T-helper 1 cell treated with Interleukin-12 subunit alpha and Interleukin-12 subunit beta and Interleukin-4 antibody, amounts not matched to agents 30 μg/mL and 1 μg/mL, for 36 hours (primary cell): Measurements from ENCODE around the gene RHOBTB1.

Experiments
- H3K27ac Mint-ChIP-seq: one replicate; pipeline ENCODE4 v1.8.0; 2021; ENCODE audit warnings: mild to moderate bottlenecking, mixed read lengths
- H3K27me3 Mint-ChIP-seq: one replicate; pipeline ENCODE4 v1.8.0; 2021; ENCODE audit warnings: low read depth, mixed read lengths
- H3K36me3 Mint-ChIP-seq: one replicate; pipeline ENCODE4 v1.8.0; 2021; ENCODE audit warnings: low read depth, mixed read lengths
- H3K4me1 Mint-ChIP-seq: one replicate; pipeline ENCODE4 v1.8.0; 2021; ENCODE audit warnings: low read depth, mixed read lengths
- H3K4me3 Mint-ChIP-seq: one replicate; pipeline ENCODE4 v1.8.0; 2021; ENCODE audit warnings: mild to moderate bottlenecking, moderate library complexity, mixed read lengths
- H3K9me3 Mint-ChIP-seq: one replicate; pipeline ENCODE4 v1.8.0; 2021; ENCODE audit warnings: mixed read lengths

The RHOBTB1 gene

GRCh38 chr10:60828489-60828852 lies 115.5 kb downstream of the RHOBTB1 start:
- Mint-ChIP-seq H3K36me3 (no peaks in the 10 kb centered on the region), H3K9me3 (no peaks in the 10 kb centered on the region), H3K4me1 (peaks cover 5% of the 10 kb centered on the region), H3K27ac (no peak overlapping the region), H3K4me3 (no peak overlapping the region), H3K27me3 (peaks cover 22% of the 10 kb centered on the region)

- peaks cover 5% of the 10 kb centered on the region for H3K4me1 Mint-ChIP-seq
- no peaks in the 10 kb centered on the region for H3K36me3 Mint-ChIP-seq
These were observed 116.0 kb downstream of the RHOBTB1 start for GRCh38 chr10:60827791-60828488.

GRCh38 chr10:60825520-60825919 lies 118.5 kb downstream of the RHOBTB1 start:
- Mint-ChIP-seq H3K9me3 (no peaks in the 10 kb centered on the region), H3K4me3 (no peak overlapping the region), H3K4me1 (peaks cover 6% of the 10 kb centered on the region), H3K27ac (no peak overlapping the region), H3K36me3 (no peaks in the 10 kb centered on the region), H3K27me3 (peaks cover 8% of the 10 kb centered on the region)

More at GRCh38 chr10:60827791-60828488, 116.0 kb downstream of the RHOBTB1 start:
- Mint-ChIP-seq H3K27ac (no peak overlapping the region), H3K4me3 (no peak overlapping the region), H3K9me3 (no peaks in the 10 kb centered on the region), H3K27me3 (peaks cover 18% of the 10 kb centered on the region)

GRCh38 chr10:60823324-60823723 lies 120.7 kb downstream of the RHOBTB1 start:
- peaks cover 13% of the 10 kb centered on the region for H3K27me3 Mint-ChIP-seq
- no peak overlapping the region for H3K27ac Mint-ChIP-seq
- no peak overlapping the region for H3K4me3 Mint-ChIP-seq
- H3K36me3 Mint-ChIP-seq, result no peaks in the 10 kb centered on the region
- H3K4me1 Mint-ChIP-seq, result peaks cover 8% of the 10 kb centered on the region
- no peaks in the 10 kb centered on the region for H3K9me3 Mint-ChIP-seq

- H3K4me3 Mint-ChIP-seq, result no peak overlapping the region
- no peak overlapping the region for H3K27ac Mint-ChIP-seq
- peaks cover 16% of the 10 kb centered on the region for H3K27me3 Mint-ChIP-seq
These were observed 121.2 kb downstream of the RHOBTB1 start for GRCh38 chr10:60822809-60823208.

GRCh38 chr10:60821656-60822055 lies 122.3 kb downstream of the RHOBTB1 start:
- no peak overlapping the region for H3K4me3 Mint-ChIP-seq
- H3K27ac Mint-ChIP-seq, result no peak overlapping the region
- no peaks in the 10 kb centered on the region for H3K9me3 Mint-ChIP-seq
- no peaks in the 10 kb centered on the region for H3K36me3 Mint-ChIP-seq
- H3K4me1 Mint-ChIP-seq, result peaks cover 5% of the 10 kb centered on the region
- peaks cover 17% of the 10 kb centered on the region for H3K27me3 Mint-ChIP-seq

More at GRCh38 chr10:60822809-60823208, 121.2 kb downstream of the RHOBTB1 start:
- no peaks in the 10 kb centered on the region for H3K36me3 Mint-ChIP-seq
- H3K4me1 Mint-ChIP-seq, result peaks cover 6% of the 10 kb centered on the region
- no peaks in the 10 kb centered on the region for H3K9me3 Mint-ChIP-seq

- Mint-ChIP-seq H3K27me3 (peaks cover 17% of the 10 kb centered on the region), H3K36me3 (no peaks in the 10 kb centered on the region), H3K27ac (no peak overlapping the region), H3K9me3 (no peaks in the 10 kb centered on the region), H3K4me1 (peaks cover 5% of the 10 kb centered on the region), H3K4me3 (no peak overlapping the region)
These were observed 123.8 kb downstream of the RHOBTB1 start for GRCh38 chr10:60820093-60820754.
